Mucosa of rectum (tissue), 2 donors: ENCODE measurements around the gene FKBP1A.

Experiments used
- H3K27ac ChIP-seq, 2 donors: one replicate each; pipeline ENCODE4 v1.7.0; 2013; ENCODE audit warnings: inconsistent platforms in 2 of 2, low read depth in 2 of 2, low read length in 2 of 2
- H3K27me3 ChIP-seq, 2 donors: one replicate each; pipeline ENCODE4 v1.7.0; 2013; ENCODE audit warnings: low read length in 2 of 2; ENCODE audit not compliant: control insufficient read depth in 2 of 2, insufficient read depth in 2 of 2
- H3K36me3 ChIP-seq, 2 donors: one replicate each; pipeline ENCODE4 v1.7.0; 2013; ENCODE audit warnings: low read length in 2 of 2; ENCODE audit not compliant: control insufficient read depth in 2 of 2, insufficient read depth in 2 of 2
- H3K4me1 ChIP-seq, 2 donors: one replicate each; pipeline ENCODE4 v1.7.0; 2013; ENCODE audit warnings: low read length in 2 of 2, mild to moderate bottlenecking in 1 of 2; ENCODE audit not compliant: control insufficient read depth in 2 of 2, insufficient read depth in 2 of 2
- H3K4me3 ChIP-seq, 2 donors: one replicate each; pipeline ENCODE4 v1.7.0; 2013; ENCODE audit warnings: low read length in 2 of 2
- H3K9ac ChIP-seq, 2 donors: one replicate each; pipeline ENCODE4 v1.7.0; 2013; ENCODE audit warnings: low read length in 2 of 2, low read depth in 1 of 2, mild to moderate bottlenecking in 1 of 2
- H3K9me3 ChIP-seq, 2 donors: one replicate each; pipeline ENCODE4 v1.7.0; 2013; ENCODE audit warnings: low read length in 2 of 2; ENCODE audit not compliant: control insufficient read depth in 2 of 2
- donor health status: healthy.
- donor health status: Normal muscosa, but diverticular disease.

Gene FKBP1A

GRCh38 chr20:1369970-1370369 lies 22.9 kb downstream of the FKBP1A start:
- H3K27me3 ChIP-seq, result no peaks in the 10 kb centered on the region
- H3K27ac ChIP-seq, result no peak overlapping the region
- peaks cover 43 to 49% of the 10 kb centered on the region in 2 donors for H3K36me3 ChIP-seq
- H3K4me3 ChIP-seq, result no peak overlapping the region
- H3K9me3 ChIP-seq, result no peaks in the 10 kb centered on the region
- peaks cover 16 to 23% of the 10 kb centered on the region in 2 donors for H3K4me1 ChIP-seq
- no peak overlapping the region for H3K9ac ChIP-seq

DNA sequence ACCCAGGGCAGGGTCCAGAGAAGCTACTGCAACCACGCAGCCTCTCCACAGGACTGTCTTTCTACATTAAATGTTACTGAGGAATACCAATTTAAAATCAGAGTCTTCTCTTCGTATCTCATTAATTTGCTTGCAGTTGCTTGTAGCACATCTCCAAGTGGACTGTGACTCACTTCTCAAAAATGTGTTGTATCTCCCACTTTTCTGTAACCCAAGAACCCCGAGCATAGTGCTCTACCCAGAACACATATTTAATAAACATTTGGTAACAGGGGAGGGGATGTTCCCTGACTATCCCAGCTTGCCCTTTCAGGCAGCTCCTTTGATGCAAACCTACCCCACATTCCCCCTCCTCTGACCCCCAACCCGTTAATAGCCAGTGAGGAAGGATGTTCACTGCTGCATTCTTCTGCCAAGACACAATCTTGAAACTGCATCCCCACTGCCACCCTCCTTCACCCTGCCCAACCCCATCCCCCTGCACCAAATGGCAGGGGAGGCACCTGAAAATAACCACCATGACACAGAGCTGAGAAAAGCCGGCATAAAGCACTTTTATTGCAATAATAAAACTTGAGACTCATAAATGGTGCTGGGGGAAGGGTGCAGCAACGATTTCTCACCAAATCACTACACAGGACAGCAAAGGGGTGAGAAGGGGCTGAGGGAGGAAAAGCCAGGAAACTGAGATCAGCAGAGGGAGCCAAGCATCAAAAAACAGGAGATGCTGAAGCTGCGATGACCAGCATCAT lies 24.2 kb downstream of the FKBP1A start:
- H3K4me3 ChIP-seq, result no peak overlapping the region
- H3K27me3 ChIP-seq, result no peaks in the 10 kb centered on the region
- no peak overlapping the region for H3K9ac ChIP-seq
- peaks cover 31 to 39% of the 10 kb centered on the region in 2 donors for H3K36me3 ChIP-seq
- H3K9me3 ChIP-seq, result no peaks in the 10 kb centered on the region
- no peak overlapping the region for H3K27ac ChIP-seq
- peaks cover 16 to 29% of the 10 kb centered on the region in 2 donors for H3K4me1 ChIP-seq

- H3K27me3 ChIP-seq, result no peaks in the 10 kb centered on the region
- no peak overlapping the region for H3K4me3 ChIP-seq
- H3K9me3 ChIP-seq, result no peaks in the 10 kb centered on the region
- peaks cover 16 to 29% of the 10 kb centered on the region in 2 donors for H3K4me1 ChIP-seq
- H3K36me3 ChIP-seq, result peaks cover 30 to 31% of the 10 kb centered on the region in 2 donors
- no peak overlapping the region for H3K9ac ChIP-seq
- no peak overlapping the region for H3K27ac ChIP-seq
Measured at GRCh38 chr20:1367479-1367878, 25.4 kb downstream of the FKBP1A start.

DNA sequence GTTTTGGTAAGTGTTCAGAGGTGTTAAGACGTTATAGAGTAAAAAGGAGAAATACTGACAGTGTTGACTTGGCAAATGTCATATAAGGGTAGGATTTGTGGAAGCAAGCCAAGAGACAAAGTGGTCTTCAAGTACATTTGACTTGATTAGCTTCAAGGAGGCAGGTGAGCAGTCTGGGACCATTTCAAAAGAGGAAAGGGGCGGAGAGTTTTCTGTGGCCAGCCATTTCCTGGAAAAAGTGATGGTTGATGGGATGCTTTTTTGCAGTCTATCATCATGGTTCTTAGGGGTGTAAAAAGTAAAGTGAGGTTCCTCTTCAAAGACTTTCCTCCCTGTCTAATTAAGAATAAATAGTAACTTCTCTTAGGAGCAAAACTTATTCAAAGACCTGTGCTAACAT lies 28.7 kb downstream of the FKBP1A start:
- Histone ChIP-seq H3K36me3 (peaks cover 11 to 29% of the 10 kb centered on the region in 2 donors), H3K27me3 (no peaks in the 10 kb centered on the region), H3K9me3 (no peaks in the 10 kb centered on the region), H3K9ac (no peak overlapping the region), H3K4me3 (no peak overlapping the region), H3K27ac (no peak overlapping the region), H3K4me1 (peaks cover 8 to 12% of the 10 kb centered on the region in 2 donors)

GRCh38 chr20:1363522-1363921 lies 29.3 kb downstream of the FKBP1A start:
- H3K9me3 ChIP-seq, result no peaks in the 10 kb centered on the region
- H3K27ac ChIP-seq, result no peak overlapping the region
- peaks cover 3 to 7% of the 10 kb centered on the region in 2 donors for H3K4me1 ChIP-seq
- no peaks in the 10 kb centered on the region for H3K27me3 ChIP-seq
- peaks cover 11 to 29% of the 10 kb centered on the region in 2 donors for H3K36me3 ChIP-seq
- no peak overlapping the region for H3K4me3 ChIP-seq
- H3K9ac ChIP-seq, result no peak overlapping the region

DNA sequence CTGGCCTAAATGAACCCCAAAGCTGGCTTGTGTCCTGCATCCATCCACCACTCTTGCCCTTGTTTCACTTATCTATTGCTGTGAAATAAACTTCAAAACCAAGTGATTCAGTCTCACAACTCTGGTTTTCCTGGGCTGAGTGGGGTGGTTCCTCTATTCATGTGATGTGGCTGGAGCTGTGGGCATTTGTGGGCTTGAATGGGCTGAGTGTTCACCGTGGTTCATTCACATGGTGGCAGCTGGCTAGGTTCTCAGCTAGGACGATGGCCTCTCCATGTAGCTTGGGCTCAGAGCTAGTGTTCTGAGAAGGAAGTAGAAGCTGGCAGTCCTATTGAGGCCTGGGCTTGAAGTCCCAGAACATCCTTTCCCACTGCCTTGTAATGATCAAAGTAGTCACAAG lies 30.4 kb downstream of the FKBP1A start:
- Histone ChIP-seq H3K27ac (no peak overlapping the region), H3K36me3 (peaks cover 16 to 24% of the 10 kb centered on the region in 2 donors), H3K27me3 (no peaks in the 10 kb centered on the region), H3K4me3 (no peak overlapping the region), H3K4me1 (peaks cover 2 to 5% of the 10 kb centered on the region in 2 donors), H3K9me3 (no peaks in the 10 kb centered on the region), H3K9ac (no peak overlapping the region)

DNA sequence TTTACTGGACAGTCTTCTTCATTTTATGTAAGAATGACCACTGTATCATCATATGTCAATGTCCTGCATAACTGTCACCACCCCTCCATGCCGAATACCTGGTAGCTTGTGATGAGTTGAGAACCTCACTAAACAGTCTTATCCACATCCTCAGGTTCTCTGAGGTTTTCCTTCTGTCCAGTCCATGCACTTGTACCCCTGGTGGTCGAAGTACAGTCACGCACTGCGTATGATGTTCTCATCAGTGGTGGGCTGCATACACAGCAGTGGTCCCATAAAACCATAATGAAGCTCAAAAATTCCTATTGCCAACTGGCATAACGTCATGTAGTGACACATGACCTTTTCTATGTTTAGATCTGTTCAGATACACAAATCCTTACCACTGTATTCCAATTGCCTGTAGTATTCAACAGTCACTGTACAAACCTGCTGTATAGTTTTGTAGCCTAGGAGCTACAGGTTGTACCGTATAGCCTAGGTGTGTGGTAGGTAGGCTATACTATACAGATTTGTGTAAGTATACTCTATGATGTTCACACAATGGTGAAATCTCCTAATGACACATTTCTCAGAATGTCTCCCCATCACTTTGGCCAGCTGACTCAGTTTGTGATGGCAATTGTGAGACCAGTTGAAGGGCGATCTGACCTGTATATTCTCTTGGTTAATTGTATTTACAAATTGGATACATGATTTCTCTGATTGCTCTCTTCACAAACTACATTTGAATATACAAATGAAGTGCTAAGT lies 32.6 kb downstream of the FKBP1A start:
- Histone ChIP-seq H3K9ac (no peak overlapping the region), H3K36me3 (peaks cover 11 to 21% of the 10 kb centered on the region in 2 donors), H3K9me3 (no peaks in the 10 kb centered on the region), H3K27ac (no peak overlapping the region), H3K4me3 (no peak overlapping the region), H3K27me3 (no peaks in the 10 kb centered on the region), H3K4me1 (peaks cover 0 to 5% of the 10 kb centered on the region in 2 donors)

GRCh38 chr20:1357921-1358671 lies 34.8 kb downstream of the FKBP1A start:
- H3K36me3 ChIP-seq, result peaks cover 17 to 21% of the 10 kb centered on the region in 2 donors
- no peak overlapping the region for H3K4me3 ChIP-seq
- H3K27ac ChIP-seq, result no peak overlapping the region
- no peaks in the 10 kb centered on the region for H3K9me3 ChIP-seq
- H3K4me1 ChIP-seq, result no peaks in the 10 kb centered on the region
- H3K9ac ChIP-seq, result no peak overlapping the region
- no peaks in the 10 kb centered on the region for H3K27me3 ChIP-seq

- Histone ChIP-seq H3K36me3 (peaks cover 0 to 12% of the 10 kb centered on the region in 2 donors), H3K27me3 (no peaks in the 10 kb centered on the region), H3K9ac (no peak overlapping the region), H3K27ac (no peak overlapping the region), H3K4me1 (no peaks in the 10 kb centered on the region), H3K9me3 (no peaks in the 10 kb centered on the region), H3K4me3 (no peak overlapping the region)
Measured at GRCh38 chr20:1353956-1354355, 38.9 kb downstream of the FKBP1A start.
